ENCODE results near the gene ATRN. TPM values are rescaled to one million over a fixed set of nuclear protein-coding genes. Genes with fewer than 3 reads are reported as not detected.

ATRN gene
- total RNA-seq, 2 experiments from 2014 or later, result 0.09 to 4.5 TPM

- CTCF ChIA-PET (ENCODE audit: unreplicated experiment), result no interaction called here
- H3K36me3 ChIP-seq (ENCODE audit: insufficient read depth, low read length), result no peaks in the 10 kb centered on the region
- POLR2A ChIA-PET, result no interaction called here
- H3K4me2 ChIP-seq (ENCODE audit: low read length), result no peak overlapping the region
- no peak overlapping the region for H3K4me3 ChIP-seq (ENCODE audit: low read depth, low read length, poor library complexity, severe bottlenecking)
- TF ChIP-seq CTCF (conservative IDR thresholded peaks at IDR 0.05; ENCODE audit: low read length), result no peak
- H3K4me1 ChIP-seq (ENCODE audit: insufficient read depth, low read length, poor library complexity, severe bottlenecking), result no peaks in the 10 kb centered on the region
- no TSS peak for BruUV-seq (replicated peaks)
- H3K9me2 ChIP-seq (ENCODE audit: insufficient read depth, low read length), result no peaks in the 10 kb centered on the region
- no peak overlapping the region for H2AFZ ChIP-seq (ENCODE audit: low read length)
- no peaks in the 10 kb centered on the region for H4K20me1 ChIP-seq (ENCODE audit: insufficient read depth, low read length)
- intact Hi-C loops (cut with micrococcal nuclease; ENCODE audit: unreplicated experiment), result no loop called here
- no peaks in the 10 kb centered on the region for H3K9me3 ChIP-seq (ENCODE audit: low read length)
- no peak for DNase-seq (ENCODE audit: low spot score)
- H3K79me2 ChIP-seq (ENCODE audit: insufficient read depth, low read depth, low read length), result no peaks in the 10 kb centered on the region
- no peak overlapping the region for H3K27ac ChIP-seq (ENCODE audit: low read depth, low read length, poor library complexity, severe bottlenecking)
Measured at GRCh38 chr20:3672547-3673171, 201.8 kb downstream of the ATRN start.

- no peaks in the 10 kb centered on the region for H3K9me2 ChIP-seq (ENCODE audit: insufficient read depth, low read length)
- ChIA-PET CTCF (ENCODE audit: unreplicated experiment) (no interaction called here), POLR2A (no interaction called here)
Measured at GRCh38 chr20:3673221-3674070, 202.6 kb downstream of the ATRN start.

More at GRCh38 chr20:3673221-3674070, 202.6 kb downstream of the ATRN start:
- no peaks in the 10 kb centered on the region for H3K36me3 ChIP-seq (ENCODE audit: insufficient read depth, low read length)
- H4K20me1 ChIP-seq (ENCODE audit: insufficient read depth, low read length), result no peaks in the 10 kb centered on the region
- BruUV-seq (replicated peaks), result no TSS peak
- H3K27ac ChIP-seq (ENCODE audit: low read depth, low read length, poor library complexity, severe bottlenecking), result no peak overlapping the region
- no peaks in the 10 kb centered on the region for H3K9me3 ChIP-seq (ENCODE audit: low read length)
- intact Hi-C loops (cut with micrococcal nuclease; ENCODE audit: unreplicated experiment), result no loop called here
- H3K4me3 ChIP-seq (ENCODE audit: low read depth, low read length, poor library complexity, severe bottlenecking), result no peak overlapping the region
- H3K79me2 ChIP-seq (ENCODE audit: insufficient read depth, low read depth, low read length), result no peaks in the 10 kb centered on the region
- no peak overlapping the region for H2AFZ ChIP-seq (ENCODE audit: low read length)
- no peak for DNase-seq (ENCODE audit: low spot score)
- H3K4me2 ChIP-seq (ENCODE audit: low read length), result no peak overlapping the region
- TF ChIP-seq EZH2phosphoT487 (IDR thresholded peaks at IDR 0.05; ENCODE audit: borderline replicate concordance, low read depth, low read length), result no peak
- TF ChIP-seq CTCF (conservative IDR thresholded peaks at IDR 0.05; ENCODE audit: low read length), result no peak
- H3K4me1 ChIP-seq (ENCODE audit: insufficient read depth, low read length, poor library complexity, severe bottlenecking), result no peaks in the 10 kb centered on the region

Measured in OCI-LY7 (cell line).